ENCODE results near the gene PKNOX2. TPM values are rescaled to one million over a fixed set of nuclear protein-coding genes. Genes with fewer than 3 reads are reported as not detected.

The PKNOX2 gene
- total RNA-seq, 1 donor from 2014 or later, result not detected

GRCh38 chr11:125174686-125175085 is 10.1 kb downstream of the PKNOX2 start:
- no peak for DNase-seq

- DNase-seq, result no peak
Observed at GRCh38 chr11:125175166-125175565, 10.6 kb downstream of the PKNOX2 start.

- DNase-seq, result no peak
Observed at GRCh38 chr11:125175896-125176575, 11.5 kb downstream of the PKNOX2 start.

- DNase-seq, result no peak
Observed at GRCh38 chr11:125176866-125177265, 12.3 kb downstream of the PKNOX2 start.

GRCh38 chr11:125177543-125177942 is 13.0 kb downstream of the PKNOX2 start:
- DNase-seq, result no peak

- no peak for DNase-seq
Observed at GRCh38 chr11:125179346-125179745, 14.8 kb downstream of the PKNOX2 start.

GRCh38 chr11:125179895-125180294 is 15.3 kb downstream of the PKNOX2 start:
- no peak for DNase-seq

GRCh38 chr11:125180413-125181305 is 16.1 kb downstream of the PKNOX2 start:
- DNase-seq, result no peak

- no peak for DNase-seq
Observed at GRCh38 chr11:125182573-125182972, 18.0 kb downstream of the PKNOX2 start.

- DNase-seq, result no peak
Observed at GRCh38 chr11:125183641-125184040, 19.1 kb downstream of the PKNOX2 start.

- DNase-seq, result no peak
Observed at GRCh38 chr11:125188021-125188420, 23.5 kb downstream of the PKNOX2 start.

- DNase-seq, result no peak
Observed at GRCh38 chr11:125190566-125190965, 26.0 kb downstream of the PKNOX2 start.

- DNase-seq, result peak; percentile 83
Observed at GRCh38 chr11:125192183-125192582, 27.6 kb downstream of the PKNOX2 start.

- no peak for DNase-seq
Observed at GRCh38 chr11:125192717-125193415, 28.3 kb downstream of the PKNOX2 start.

- no peak for DNase-seq
Observed at GRCh38 chr11:125193416-125193726, 28.8 kb downstream of the PKNOX2 start.

- DNase-seq, result no peak
Observed at GRCh38 chr11:125193841-125194240, 29.3 kb downstream of the PKNOX2 start.

GRCh38 chr11:125199915-125200314 is 35.4 kb downstream of the PKNOX2 start:
- no peak for DNase-seq

GRCh38 chr11:125200441-125200840 is 35.9 kb downstream of the PKNOX2 start:
- no peak for DNase-seq

GRCh38 chr11:125201525-125202141 is 37.1 kb downstream of the PKNOX2 start:
- DNase-seq, result no peak

GRCh38 chr11:125202362-125202880 is 37.9 kb downstream of the PKNOX2 start:
- DNase-seq, result no peak

- DNase-seq, result no peak
Observed at GRCh38 chr11:125202977-125203376, 38.4 kb downstream of the PKNOX2 start.

GRCh38 chr11:125207866-125208425 is 43.4 kb downstream of the PKNOX2 start:
- no peak for DNase-seq
